ENCODE data around the gene HAND2. TPM values are rescaled to one million over a fixed set of nuclear protein-coding genes. Genes with fewer than 3 reads are reported as not detected.
A peak's percentile ranks its signal among the peaks of the same experiment; 100 is the strongest.

Gene HAND2
- total RNA-seq, 1 donor from 2014 or later: 180 TPM

GRCh38 chr4:173490817-173491528, 39.1 kb downstream of the HAND2 start:
- no peak for DNase-seq
- ATAC-seq: peak; percentile 40
- intact Hi-C loops (cut with micrococcal nuclease): loop anchor here (10.0 kb wide), 1 partner anchor 176 kb away; no protein-coding TSS in a partner anchor

- ATAC-seq (no peak), DNase-seq (no peak)
- intact Hi-C loops (cut with micrococcal nuclease): loop anchor here (10.0 kb wide), 1 partner anchor 175 kb away; no protein-coding TSS in a partner anchor
These were observed 39.8 kb downstream of the HAND2 start for GRCh38 chr4:173490256-173490655.

- DNase-seq (no peak), ATAC-seq (no peak)
- intact Hi-C loops (cut with micrococcal nuclease): no loop called here
These were observed 40.5 kb downstream of the HAND2 start for GRCh38 chr4:173489514-173489913.

- ATAC-seq (no peak), DNase-seq (no peak)
- intact Hi-C loops (cut with micrococcal nuclease): no loop called here
These were observed 41.4 kb downstream of the HAND2 start for GRCh38 chr4:173488656-173489055.

- no peak for DNase-seq
- intact Hi-C loops (cut with micrococcal nuclease): no loop called here
- no peak for ATAC-seq
These were observed 42.0 kb downstream of the HAND2 start for GRCh38 chr4:173488074-173488473.

GRCh38 chr4:173486714-173487392, 43.2 kb downstream of the HAND2 start:
- DNase-seq (peak; percentile 49), ATAC-seq (peak; percentile 92)
- intact Hi-C loops (cut with micrococcal nuclease): no loop called here

GRCh38 chr4:173485164-173485563, 44.9 kb downstream of the HAND2 start:
- DNase-seq (no peak), ATAC-seq (no peak)
- intact Hi-C loops (cut with micrococcal nuclease): no loop called here

GRCh38 chr4:173482330-173482931, 47.6 kb downstream of the HAND2 start:
- DNase-seq (no peak), ATAC-seq (no peak)
- intact Hi-C loops (cut with micrococcal nuclease): no loop called here

GRCh38 chr4:173478913-173479283, 51.1 kb downstream of the HAND2 start:
- intact Hi-C loops (cut with micrococcal nuclease): no loop called here
- no peak for DNase-seq
- ATAC-seq: no peak

- DNase-seq (no peak), ATAC-seq (peak; percentile 52)
- intact Hi-C loops (cut with micrococcal nuclease): no loop called here
These were observed 51.7 kb downstream of the HAND2 start for GRCh38 chr4:173478201-173478912.

- no peak for ATAC-seq
- DNase-seq: no peak
- intact Hi-C loops (cut with micrococcal nuclease): no loop called here
These were observed 53.0 kb downstream of the HAND2 start for GRCh38 chr4:173477016-173477415.

Other genes starting within 250 kb of the HAND2 start
- gene HMGB2, start 195.9 kb downstream of the HAND2 start, total RNA-seq: 38.8 TPM
- 15.1 TPM for gene SAP30, start 159.3 kb downstream of the HAND2 start, total RNA-seq
- gene SCRG1, start 131.1 kb downstream of the HAND2 start, total RNA-seq: 0.35 TPM

Measured in left ventricle myocardium superior (tissue), 1 donor.